Measurements from ENCODE around the gene GFRAL.

Gene GFRAL, protein sequence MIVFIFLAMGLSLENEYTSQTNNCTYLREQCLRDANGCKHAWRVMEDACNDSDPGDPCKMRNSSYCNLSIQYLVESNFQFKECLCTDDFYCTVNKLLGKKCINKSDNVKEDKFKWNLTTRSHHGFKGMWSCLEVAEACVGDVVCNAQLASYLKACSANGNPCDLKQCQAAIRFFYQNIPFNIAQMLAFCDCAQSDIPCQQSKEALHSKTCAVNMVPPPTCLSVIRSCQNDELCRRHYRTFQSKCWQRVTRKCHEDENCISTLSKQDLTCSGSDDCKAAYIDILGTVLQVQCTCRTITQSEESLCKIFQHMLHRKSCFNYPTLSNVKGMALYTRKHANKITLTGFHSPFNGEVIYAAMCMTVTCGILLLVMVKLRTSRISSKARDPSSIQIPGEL

GRCh38 chr6:55327169-55327568 lies at the start of gene GFRAL:
TSS of gene GFRAL (plus strand) at chr6:55327469. CDS start at chr6:55327555, 86 bp downstream.
- Histone ChIP-seq H3K36me3 (ENCODE audit: control insufficient read depth, low read length) (no peaks in the 10 kb centered on the region), H3K27me3 (ENCODE audit: control insufficient read depth, low read length) (no peaks in the 10 kb centered on the region), H3F3A (ENCODE audit: control insufficient read depth, insufficient read depth) (no peaks in the 10 kb centered on the region), H3K4me2 (ENCODE audit: low read length) (no peak within 1 kb of the TSS), H3K4me1 (ENCODE audit: control insufficient read depth, low read length) (no peaks in the 10 kb centered on the region), H3K9me3 (ENCODE audit: control insufficient read depth, insufficient read depth, low read length) (no peaks in the 10 kb centered on the region), H3K79me2 (ENCODE audit: control insufficient read depth, low read length) (no peaks in the 10 kb centered on the region), H3K4me3 (ENCODE audit: low read length) (no peak within 1 kb of the TSS), H4K20me1 (ENCODE audit: control insufficient read depth, insufficient read depth, low read depth, low read length) (no peaks in the 10 kb centered on the region), H3K9me2 (replicated peaks; ENCODE audit: control insufficient read depth, low read length) (no peaks in the 10 kb centered on the region), H3K27ac (ENCODE audit: low read depth, low read length) (no peak within 1 kb of the TSS)
- TF ChIP-seq EZH2phosphoT487 (IDR thresholded peaks at IDR 0.05; ENCODE audit: borderline replicate concordance, low read length), result no peak
- TF ChIP-seq CTCF (IDR thresholded peaks at IDR 0.05; ENCODE audit: low read depth, low read length, poor library complexity, severe bottlenecking), result no peak

DNA sequence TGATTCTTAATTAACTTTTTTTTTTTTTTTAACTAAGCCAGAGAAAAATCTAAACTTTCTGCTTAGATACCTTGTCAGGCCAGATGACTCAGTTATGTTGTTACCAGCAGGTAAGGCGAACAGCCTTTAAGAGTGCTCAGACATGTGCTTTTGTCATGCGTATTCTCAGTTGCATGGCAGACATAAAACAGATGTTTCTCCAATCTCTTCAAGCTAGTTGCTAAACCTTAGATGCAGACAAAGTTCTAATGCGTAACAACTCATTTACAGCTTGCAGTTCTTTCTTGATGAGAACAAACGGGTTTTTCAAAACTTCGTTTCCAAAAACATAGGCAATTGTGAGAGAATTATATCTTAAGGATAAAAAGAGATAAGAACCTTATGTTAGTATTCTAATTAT lies 49.6 kb upstream of the GFRAL start:
- H3K27ac ChIP-seq (ENCODE audit: low read depth, low read length), result no peak overlapping the region

GRCh38 chr6:55281215-55281614 lies 46.1 kb upstream of the GFRAL start:
- no peak overlapping the region for H3K27ac ChIP-seq (ENCODE audit: low read depth, low read length)
- no peak overlapping the region for H3K4me3 ChIP-seq (ENCODE audit: low read length)
- H3K4me2 ChIP-seq (ENCODE audit: low read length), result no peak overlapping the region
- no peaks in the 10 kb centered on the region for H4K20me1 ChIP-seq (ENCODE audit: control insufficient read depth, insufficient read depth, low read depth, low read length)
- TF ChIP-seq EZH2phosphoT487 (IDR thresholded peaks at IDR 0.05; ENCODE audit: borderline replicate concordance, low read length), result no peak
- TF ChIP-seq CTCF (IDR thresholded peaks at IDR 0.05; ENCODE audit: low read depth, low read length, poor library complexity, severe bottlenecking), result no peak
- no peaks in the 10 kb centered on the region for H3K79me2 ChIP-seq (ENCODE audit: control insufficient read depth, low read length)
- no peaks in the 10 kb centered on the region for H3K4me1 ChIP-seq (ENCODE audit: control insufficient read depth, low read length)
- H3K36me3 ChIP-seq (ENCODE audit: control insufficient read depth, low read length), result no peaks in the 10 kb centered on the region
- H3K9me3 ChIP-seq (ENCODE audit: control insufficient read depth, insufficient read depth, low read length), result no peaks in the 10 kb centered on the region
- no peaks in the 10 kb centered on the region for H3F3A ChIP-seq (ENCODE audit: control insufficient read depth, insufficient read depth)
- no peaks in the 10 kb centered on the region for H3K9me2 ChIP-seq (replicated peaks; ENCODE audit: control insufficient read depth, low read length)
- no peaks in the 10 kb centered on the region for H3K27me3 ChIP-seq (ENCODE audit: control insufficient read depth, low read length)

More for the DNA sequence above, 49.6 kb upstream of the GFRAL start:
- H3K79me2 ChIP-seq (ENCODE audit: control insufficient read depth, low read length), result no peaks in the 10 kb centered on the region
- no peak overlapping the region for H3K4me2 ChIP-seq (ENCODE audit: low read length)
- no peaks in the 10 kb centered on the region for H3K27me3 ChIP-seq (ENCODE audit: control insufficient read depth, low read length)
- no peaks in the 10 kb centered on the region for H3K9me2 ChIP-seq (replicated peaks; ENCODE audit: control insufficient read depth, low read length)
- no peak overlapping the region for H3K4me3 ChIP-seq (ENCODE audit: low read length)
- no peaks in the 10 kb centered on the region for H3F3A ChIP-seq (ENCODE audit: control insufficient read depth, insufficient read depth)
- H3K4me1 ChIP-seq (ENCODE audit: control insufficient read depth, low read length), result no peaks in the 10 kb centered on the region
- H4K20me1 ChIP-seq (ENCODE audit: control insufficient read depth, insufficient read depth, low read depth, low read length), result no peaks in the 10 kb centered on the region
- no peak for TF ChIP-seq EZH2phosphoT487 (IDR thresholded peaks at IDR 0.05; ENCODE audit: borderline replicate concordance, low read length)
- no peak for TF ChIP-seq CTCF (IDR thresholded peaks at IDR 0.05; ENCODE audit: low read depth, low read length, poor library complexity, severe bottlenecking)
- H3K36me3 ChIP-seq (ENCODE audit: control insufficient read depth, low read length), result no peaks in the 10 kb centered on the region
- H3K9me3 ChIP-seq (ENCODE audit: control insufficient read depth, insufficient read depth, low read length), result no peaks in the 10 kb centered on the region

Data from DOHH2 (cell line).